ENCODE results near the gene PTPRK.
A peak's percentile ranks its signal among the peaks of the same experiment; 100 is the strongest.

DNA sequence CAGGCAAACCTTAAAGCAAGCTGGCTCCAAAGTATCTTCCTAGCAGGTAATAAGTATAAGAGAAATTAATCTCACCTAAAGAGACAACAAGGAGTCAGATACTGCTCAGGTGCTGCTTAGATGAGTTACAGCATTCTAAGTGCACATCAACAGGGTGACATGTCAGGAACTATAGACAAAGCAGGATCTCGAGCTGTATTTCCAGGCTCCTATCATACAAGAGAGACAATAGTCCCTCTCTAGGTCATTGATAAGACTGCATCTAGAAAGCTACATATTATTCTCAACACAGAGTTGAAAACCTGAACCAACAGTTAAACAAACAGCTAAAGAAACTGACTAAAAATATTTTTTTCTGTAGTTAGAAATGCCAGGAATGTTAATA is 3.9 kb downstream of the PTPRK start:
- TF ChIP-seq, protein P1, sequence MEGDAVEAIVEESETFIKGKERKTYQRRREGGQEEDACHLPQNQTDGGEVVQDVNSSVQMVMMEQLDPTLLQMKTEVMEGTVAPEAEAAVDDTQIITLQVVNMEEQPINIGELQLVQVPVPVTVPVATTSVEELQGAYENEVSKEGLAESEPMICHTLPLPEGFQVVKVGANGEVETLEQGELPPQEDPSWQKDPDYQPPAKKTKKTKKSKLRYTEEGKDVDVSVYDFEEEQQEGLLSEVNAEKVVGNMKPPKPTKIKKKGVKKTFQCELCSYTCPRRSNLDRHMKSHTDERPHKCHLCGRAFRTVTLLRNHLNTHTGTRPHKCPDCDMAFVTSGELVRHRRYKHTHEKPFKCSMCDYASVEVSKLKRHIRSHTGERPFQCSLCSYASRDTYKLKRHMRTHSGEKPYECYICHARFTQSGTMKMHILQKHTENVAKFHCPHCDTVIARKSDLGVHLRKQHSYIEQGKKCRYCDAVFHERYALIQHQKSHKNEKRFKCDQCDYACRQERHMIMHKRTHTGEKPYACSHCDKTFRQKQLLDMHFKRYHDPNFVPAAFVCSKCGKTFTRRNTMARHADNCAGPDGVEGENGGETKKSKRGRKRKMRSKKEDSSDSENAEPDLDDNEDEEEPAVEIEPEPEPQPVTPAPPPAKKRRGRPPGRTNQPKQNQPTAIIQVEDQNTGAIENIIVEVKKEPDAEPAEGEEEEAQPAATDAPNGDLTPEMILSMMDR (IDR thresholded peaks at IDR 0.05; ENCODE audit: low read depth, low read length, missing input control) = peak; percentile 38
- TF ChIP-seq, protein P2, sequence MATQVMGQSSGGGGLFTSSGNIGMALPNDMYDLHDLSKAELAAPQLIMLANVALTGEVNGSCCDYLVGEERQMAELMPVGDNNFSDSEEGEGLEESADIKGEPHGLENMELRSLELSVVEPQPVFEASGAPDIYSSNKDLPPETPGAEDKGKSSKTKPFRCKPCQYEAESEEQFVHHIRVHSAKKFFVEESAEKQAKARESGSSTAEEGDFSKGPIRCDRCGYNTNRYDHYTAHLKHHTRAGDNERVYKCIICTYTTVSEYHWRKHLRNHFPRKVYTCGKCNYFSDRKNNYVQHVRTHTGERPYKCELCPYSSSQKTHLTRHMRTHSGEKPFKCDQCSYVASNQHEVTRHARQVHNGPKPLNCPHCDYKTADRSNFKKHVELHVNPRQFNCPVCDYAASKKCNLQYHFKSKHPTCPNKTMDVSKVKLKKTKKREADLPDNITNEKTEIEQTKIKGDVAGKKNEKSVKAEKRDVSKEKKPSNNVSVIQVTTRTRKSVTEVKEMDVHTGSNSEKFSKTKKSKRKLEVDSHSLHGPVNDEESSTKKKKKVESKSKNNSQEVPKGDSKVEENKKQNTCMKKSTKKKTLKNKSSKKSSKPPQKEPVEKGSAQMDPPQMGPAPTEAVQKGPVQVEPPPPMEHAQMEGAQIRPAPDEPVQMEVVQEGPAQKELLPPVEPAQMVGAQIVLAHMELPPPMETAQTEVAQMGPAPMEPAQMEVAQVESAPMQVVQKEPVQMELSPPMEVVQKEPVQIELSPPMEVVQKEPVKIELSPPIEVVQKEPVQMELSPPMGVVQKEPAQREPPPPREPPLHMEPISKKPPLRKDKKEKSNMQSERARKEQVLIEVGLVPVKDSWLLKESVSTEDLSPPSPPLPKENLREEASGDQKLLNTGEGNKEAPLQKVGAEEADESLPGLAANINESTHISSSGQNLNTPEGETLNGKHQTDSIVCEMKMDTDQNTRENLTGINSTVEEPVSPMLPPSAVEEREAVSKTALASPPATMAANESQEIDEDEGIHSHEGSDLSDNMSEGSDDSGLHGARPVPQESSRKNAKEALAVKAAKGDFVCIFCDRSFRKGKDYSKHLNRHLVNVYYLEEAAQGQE (IDR thresholded peaks at IDR 0.05) = no peak
- no peak for TF ChIP-seq TAF1 (conservative IDR thresholded peaks at IDR 0.05)
- TF ChIP-seq, protein P3, sequence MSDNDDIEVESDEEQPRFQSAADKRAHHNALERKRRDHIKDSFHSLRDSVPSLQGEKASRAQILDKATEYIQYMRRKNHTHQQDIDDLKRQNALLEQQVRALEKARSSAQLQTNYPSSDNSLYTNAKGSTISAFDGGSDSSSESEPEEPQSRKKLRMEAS (IDR thresholded peaks at IDR 0.05) = no peak
- peak; percentile 81 to 84 for TF ChIP-seq RAD21 (IDR thresholded peaks at IDR 0.05)
- no peak for TF ChIP-seq YY1 (IDR thresholded peaks at IDR 0.05)
- TF ChIP-seq RXRA (IDR thresholded peaks at IDR 0.05) = no peak

Data from liver (tissue), 3 donors.